Left hindlimb (tissue), 1 donor: ENCODE measurements around the gene PFKFB2.

Source experiments
- DNase-seq: peaks from one replicate; pipeline ENCODE4 v3.0.0-alpha.2; 2018

Gene PFKFB2

DNA sequence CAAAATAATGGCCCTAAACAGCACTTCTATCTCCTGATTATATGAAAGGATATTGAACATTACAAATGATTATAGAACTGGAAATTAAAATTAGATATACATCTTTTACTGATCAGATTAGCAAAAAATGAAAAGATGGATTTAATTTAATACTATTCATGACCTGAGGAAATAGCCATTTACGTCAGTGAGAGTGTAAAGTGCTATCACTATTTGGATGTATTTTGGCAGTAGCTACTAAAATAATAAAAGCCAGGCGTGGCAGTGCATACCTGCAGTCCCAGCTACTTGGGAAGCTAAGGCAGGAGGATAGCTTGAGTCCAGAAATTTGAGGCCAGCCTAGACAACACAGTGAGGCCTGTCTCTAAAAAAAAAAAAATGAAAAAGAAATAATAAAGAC lies 40.9 kb downstream of the PFKFB2 start:
- DNase-seq: no peak

DNA sequence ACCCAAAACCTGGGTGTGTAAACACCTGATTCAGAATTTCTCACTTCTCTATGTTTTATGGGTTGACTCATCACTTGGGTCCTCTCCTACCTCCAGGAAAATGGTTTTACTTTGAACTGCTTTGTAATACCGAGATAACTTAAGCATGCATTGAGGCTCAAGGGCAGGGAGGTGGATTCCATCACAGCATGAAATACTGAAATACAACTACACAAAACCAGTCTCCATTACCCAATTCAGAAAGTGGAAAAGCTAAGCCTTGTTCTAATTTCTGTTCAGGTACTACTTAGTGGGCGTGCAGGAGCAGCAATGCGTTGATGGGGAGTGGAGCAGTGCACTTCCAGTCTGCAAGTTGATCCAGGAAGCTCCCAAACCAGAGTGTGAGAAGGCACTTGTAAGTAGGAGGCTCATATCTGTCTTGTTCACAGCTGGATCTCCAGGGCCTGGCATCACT lies 44.8 kb downstream of the PFKFB2 start:
- no peak for DNase-seq

DNA sequence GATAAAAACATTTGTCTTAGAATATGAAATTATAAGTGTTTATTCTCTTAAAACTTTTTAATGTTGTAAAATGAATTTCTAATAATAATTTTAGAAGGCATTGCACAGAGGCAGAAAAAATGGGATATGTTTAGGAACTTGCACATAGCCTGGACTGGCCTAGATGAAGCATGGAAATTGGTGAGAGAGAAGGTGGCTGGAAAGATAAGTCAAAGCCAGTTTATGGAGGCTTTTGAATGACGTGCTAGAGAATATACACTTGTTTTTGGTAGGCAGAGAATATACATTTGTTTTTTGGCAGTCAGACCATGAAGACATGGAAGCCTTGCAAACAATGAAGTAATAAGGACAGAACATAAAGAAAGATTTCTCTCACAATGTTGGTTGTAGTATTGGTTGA lies 48.6 kb downstream of the PFKFB2 start:
- no peak for DNase-seq

- DNase-seq: no peak
Measured at GRCh38 chr1:207102146-207102545, 49.1 kb downstream of the PFKFB2 start.

DNA sequence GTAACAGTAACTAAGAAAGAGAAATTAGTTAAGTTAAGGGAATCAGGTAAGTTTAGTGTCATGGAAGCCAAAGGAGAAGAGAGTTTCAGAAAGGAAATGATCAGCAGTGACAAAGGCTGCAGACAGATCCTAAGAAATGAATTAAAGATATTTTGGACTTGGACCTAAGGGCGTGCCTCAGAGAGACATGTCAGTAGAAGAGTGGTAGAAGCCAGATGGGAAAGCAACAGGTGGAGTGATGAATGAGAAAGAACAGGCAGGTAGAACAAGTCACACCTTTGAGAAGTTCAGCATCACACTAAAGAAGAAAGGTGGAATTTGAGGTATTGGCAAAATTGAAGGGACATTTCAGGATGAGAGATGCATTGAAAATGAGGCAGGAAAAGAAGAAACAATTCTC lies 49.6 kb downstream of the PFKFB2 start:
- DNase-seq: no peak

GRCh38 chr1:207103892-207104373 lies 50.9 kb downstream of the PFKFB2 start, which contains the start of gene C4BPA:
C4BPA (plus strand) TSS chr1:207104233; CDS start chr1:207113026, 8,793 bp downstream.
- no peak for DNase-seq

- DNase-seq: no peak
Measured at GRCh38 chr1:207109004-207109403, 55.9 kb downstream of the PFKFB2 start.

GRCh38 chr1:207112616-207113296 lies 59.7 kb downstream of the PFKFB2 start:
- no peak for DNase-seq

- DNase-seq: no peak
Measured at GRCh38 chr1:207115269-207115668, 62.2 kb downstream of the PFKFB2 start.

- DNase-seq: no peak
Measured at GRCh38 chr1:207124389-207124788, 71.3 kb downstream of the PFKFB2 start.

DNA sequence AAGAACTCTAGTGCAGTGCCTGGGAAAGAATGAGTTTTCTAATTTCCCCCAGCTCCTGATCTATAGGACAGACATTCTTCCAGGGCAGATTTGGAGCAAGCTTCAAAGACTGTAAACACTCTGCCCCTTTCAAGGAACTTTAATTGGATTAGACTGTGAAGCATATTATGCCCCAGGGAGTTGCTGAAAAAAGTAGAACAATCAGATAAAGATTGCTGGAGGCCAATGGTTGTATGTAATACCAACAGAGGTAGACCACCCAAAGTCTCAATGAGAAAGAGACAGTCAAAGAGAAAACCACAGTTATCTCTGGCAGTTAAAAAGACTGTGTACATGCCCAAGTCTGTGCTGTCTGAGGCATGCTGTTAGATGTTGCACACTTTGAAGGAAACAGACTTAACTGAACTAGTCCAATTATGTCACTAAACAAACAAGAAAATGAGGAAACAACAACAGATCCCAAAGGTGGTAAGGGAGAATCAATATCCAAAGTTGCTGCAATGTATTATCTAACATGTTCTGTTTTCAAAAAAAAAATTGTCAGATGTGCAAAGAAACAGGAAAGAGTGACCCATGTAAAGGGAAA lies 75.4 kb downstream of the PFKFB2 start:
- no peak for DNase-seq

DNA sequence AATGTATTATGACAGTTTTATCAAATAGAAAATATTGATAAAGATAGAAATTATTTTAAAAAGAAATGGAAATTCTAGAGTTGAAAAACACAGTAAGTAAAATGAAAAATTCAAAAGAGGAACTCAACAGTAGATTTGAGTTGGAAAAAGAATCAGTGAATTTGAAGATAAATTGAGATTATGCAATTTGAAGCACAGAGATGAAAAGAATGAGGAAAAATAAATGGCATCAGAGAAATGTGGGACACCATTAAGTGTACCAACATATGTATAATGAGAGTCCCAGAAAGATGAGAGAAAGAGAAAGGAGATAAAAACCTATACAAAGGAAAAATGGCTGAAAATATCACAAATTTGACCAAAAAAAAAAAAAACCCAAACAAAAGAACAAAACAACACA lies 76.0 kb downstream of the PFKFB2 start:
- no peak for DNase-seq
